Mammary epithelial cell (primary cell): ENCODE results near the gene FNDC11.

Source experiments
- EZH2 ChIP-seq: IDR thresholded peaks from 2 replicates; pipeline ENCODE4 v1.6.1; 2012; ENCODE audit warnings: low read length, inconsistent platforms, borderline replicate concordance
- TF ChIP-seq, protein P1 (sequence below), 2 donors: IDR thresholded peaks in 1 of 2; conservative IDR thresholded peaks in 1 of 2; 2 replicates each; pipeline ENCODE4 v1.5.1; 2011 to 2012; ENCODE audit warnings: inconsistent platforms in 2 of 2, low read length in 2 of 2, mild to moderate bottlenecking in 2 of 2, control low read depth in 1 of 2, low read depth in 1 of 2; ENCODE audit not compliant: insufficient read depth in 1 of 2; ENCODE audit errors: extremely low read depth in 1 of 2

DNA sequence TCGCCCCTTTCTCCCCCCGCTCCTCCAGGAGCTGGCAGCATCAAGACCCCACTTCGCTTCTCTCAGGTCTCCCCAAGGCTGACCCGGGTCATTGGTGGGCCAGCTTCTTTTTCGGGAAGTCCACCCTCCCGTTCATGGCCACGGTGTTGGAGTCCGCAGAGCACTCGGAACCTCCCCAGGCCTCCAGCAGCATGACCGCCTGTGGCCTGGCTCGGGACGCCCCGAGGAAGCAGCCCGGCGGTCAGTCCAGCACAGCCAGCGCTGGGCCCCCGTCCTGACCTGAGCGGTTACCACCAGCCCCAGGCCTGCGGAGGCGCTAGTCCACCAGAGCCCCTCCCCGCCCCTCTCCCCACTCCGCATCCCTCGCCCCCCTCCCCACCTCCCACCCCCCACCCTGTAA lies 32.4 kb upstream of the FNDC11 start:
- TF ChIP-seq, protein P1, sequence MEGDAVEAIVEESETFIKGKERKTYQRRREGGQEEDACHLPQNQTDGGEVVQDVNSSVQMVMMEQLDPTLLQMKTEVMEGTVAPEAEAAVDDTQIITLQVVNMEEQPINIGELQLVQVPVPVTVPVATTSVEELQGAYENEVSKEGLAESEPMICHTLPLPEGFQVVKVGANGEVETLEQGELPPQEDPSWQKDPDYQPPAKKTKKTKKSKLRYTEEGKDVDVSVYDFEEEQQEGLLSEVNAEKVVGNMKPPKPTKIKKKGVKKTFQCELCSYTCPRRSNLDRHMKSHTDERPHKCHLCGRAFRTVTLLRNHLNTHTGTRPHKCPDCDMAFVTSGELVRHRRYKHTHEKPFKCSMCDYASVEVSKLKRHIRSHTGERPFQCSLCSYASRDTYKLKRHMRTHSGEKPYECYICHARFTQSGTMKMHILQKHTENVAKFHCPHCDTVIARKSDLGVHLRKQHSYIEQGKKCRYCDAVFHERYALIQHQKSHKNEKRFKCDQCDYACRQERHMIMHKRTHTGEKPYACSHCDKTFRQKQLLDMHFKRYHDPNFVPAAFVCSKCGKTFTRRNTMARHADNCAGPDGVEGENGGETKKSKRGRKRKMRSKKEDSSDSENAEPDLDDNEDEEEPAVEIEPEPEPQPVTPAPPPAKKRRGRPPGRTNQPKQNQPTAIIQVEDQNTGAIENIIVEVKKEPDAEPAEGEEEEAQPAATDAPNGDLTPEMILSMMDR (conservative IDR thresholded peaks at IDR 0.05 in 1 of 2, IDR thresholded peaks at IDR 0.05 in 1 of 2; ENCODE audit: extremely low read depth in 1 of 2, insufficient read depth in 1 of 2, low read depth in 1 of 2, low read length in 2 of 2): no peak
- TF ChIP-seq EZH2: no peak
